GM19395 (cell line): ENCODE results near the gene RAB3GAP1.

Source experiments
- ATAC-seq: cut with Tn5 transposase; IDR thresholded peaks from one replicate; pipeline ENCODE4 v1.9.1; 2021; ENCODE audit warnings: mild to moderate bottlenecking, moderate library complexity; ENCODE audit not compliant: unreplicated experiment

Gene RAB3GAP1

GRCh38 chr2:135208016-135208415, 155.9 kb downstream of the RAB3GAP1 start:
- no peak for ATAC-seq

- no peak for ATAC-seq
Measured at GRCh38 chr2:135212757-135213156, 160.7 kb downstream of the RAB3GAP1 start.

GRCh38 chr2:135218426-135218825, 166.3 kb downstream of the RAB3GAP1 start:
- ATAC-seq: no peak

GRCh38 chr2:135219226-135219625, 167.1 kb downstream of the RAB3GAP1 start:
- no peak for ATAC-seq
